NK-92 (cell line): ENCODE data around the gene EPB41L4B.
"Not testable (repeated sequence)": the region's sequence is repeated elsewhere in the genome, so short reads cannot be mapped to it uniquely, and the experiment has no call there.

Experiments
- DNase-seq: peaks from one replicate; lab custom pipeline; 2025; ENCODE audit not compliant: unreplicated experiment; lab: John Stamatoyannopoulos, UW

EPB41L4B gene

GRCh38 chr9:109320742-109321448 is at the start of gene EPB41L4B:
Gene EPB41L4B (minus strand): TSS chr9:109321059. CDS start chr9:109320446, 613 bp downstream.
- DNase-seq = no peak

DNA sequence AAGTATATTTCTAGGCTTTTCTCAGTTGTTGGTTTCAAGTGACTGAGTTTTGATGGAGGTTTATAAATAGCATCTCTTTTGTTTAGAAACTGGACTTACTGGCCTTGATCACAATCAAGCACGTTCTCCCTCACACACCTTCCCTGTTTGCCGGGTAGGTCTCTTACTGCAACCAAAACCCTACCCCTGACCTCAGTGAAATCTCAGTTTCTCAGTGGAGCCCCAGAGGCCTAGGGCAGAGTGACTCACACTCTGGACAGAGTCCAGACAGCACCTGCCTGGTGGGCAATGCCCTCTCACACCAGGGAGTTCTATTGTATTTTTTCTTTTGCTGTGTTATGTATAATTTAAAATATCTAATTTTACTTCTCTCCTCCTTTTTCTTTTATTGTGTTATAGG is 48.4 kb upstream of the EPB41L4B start:
- DNase-seq = no peak

- DNase-seq = no peak
Measured at GRCh38 chr9:109360771-109361170, 39.9 kb upstream of the EPB41L4B start.

DNA sequence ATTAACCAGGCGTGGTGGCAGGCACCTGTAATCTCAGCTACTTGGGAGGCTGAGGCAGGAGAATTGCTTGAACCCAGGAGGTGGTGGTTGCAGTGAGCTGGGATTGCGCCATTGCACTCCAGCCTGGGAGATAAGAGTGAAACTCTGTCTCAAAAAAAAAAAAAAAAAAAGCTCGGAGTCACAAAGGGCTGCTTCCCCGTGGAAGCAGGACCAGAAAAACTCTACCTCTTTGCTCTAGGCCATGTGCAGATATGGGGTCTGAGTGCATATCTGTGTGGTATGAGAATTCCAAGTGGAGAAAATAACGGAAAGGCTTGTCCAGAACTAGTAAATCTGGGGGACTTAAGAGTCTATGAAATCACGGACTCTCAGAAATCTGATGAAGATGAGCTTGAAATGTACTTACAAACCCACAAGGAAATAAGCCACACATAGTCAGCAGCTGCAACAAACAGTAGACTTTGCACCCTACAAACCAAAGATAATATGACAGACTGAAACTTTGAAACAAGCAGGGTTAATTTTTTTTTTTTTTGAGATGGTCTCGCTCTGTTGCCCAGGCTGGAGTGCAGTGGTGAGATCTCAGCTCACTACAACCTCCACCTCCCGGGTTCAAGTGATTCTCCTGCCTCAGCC is 38.2 kb upstream of the EPB41L4B start:
- DNase-seq = not testable (repeated sequence)

- no peak for DNase-seq
Measured at GRCh38 chr9:109355564-109356297, 34.9 kb upstream of the EPB41L4B start.

DNA sequence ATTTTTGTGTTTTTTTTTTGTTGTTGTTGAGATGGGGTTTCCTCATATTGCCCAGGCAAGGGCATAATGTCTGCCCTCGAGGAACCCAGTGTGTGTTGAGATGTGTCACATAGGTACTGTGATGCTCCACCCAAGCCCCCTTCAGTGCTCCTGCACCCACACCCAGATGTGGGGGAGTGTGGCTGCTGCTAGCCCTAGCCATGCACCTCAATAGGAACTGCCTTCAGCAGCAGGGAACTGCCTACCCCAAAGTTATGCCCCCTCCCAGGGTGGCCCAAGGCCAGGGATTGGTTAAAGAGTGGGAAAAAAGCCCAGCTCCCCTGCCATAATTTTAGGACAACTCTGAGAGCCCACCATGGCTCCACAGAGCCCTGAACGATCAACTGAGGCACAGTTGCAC is 33.3 kb upstream of the EPB41L4B start:
- DNase-seq = no peak

GRCh38 chr9:109351032-109351431 is 30.2 kb upstream of the EPB41L4B start:
- no peak for DNase-seq

DNA sequence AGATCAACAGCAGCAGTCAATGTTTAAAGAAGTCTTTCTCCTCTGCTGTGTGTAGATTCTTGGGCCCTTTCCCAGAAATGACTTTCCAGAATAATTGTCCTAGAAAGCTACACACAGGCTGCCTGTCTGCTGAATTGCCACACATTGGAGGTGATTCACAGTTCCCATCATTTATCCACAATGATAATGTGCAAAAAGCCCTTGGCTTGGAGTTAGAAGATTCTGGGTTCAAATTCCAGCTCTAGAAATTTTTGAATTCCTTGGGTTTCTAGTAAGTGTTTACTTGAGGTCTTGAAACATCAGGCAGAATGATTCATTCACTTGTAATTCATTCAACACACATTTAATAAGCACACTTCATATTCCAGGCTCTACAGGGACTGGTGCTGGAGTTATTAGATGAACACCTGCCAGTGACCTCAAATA is 28.6 kb upstream of the EPB41L4B start:
- no peak for DNase-seq

DNA sequence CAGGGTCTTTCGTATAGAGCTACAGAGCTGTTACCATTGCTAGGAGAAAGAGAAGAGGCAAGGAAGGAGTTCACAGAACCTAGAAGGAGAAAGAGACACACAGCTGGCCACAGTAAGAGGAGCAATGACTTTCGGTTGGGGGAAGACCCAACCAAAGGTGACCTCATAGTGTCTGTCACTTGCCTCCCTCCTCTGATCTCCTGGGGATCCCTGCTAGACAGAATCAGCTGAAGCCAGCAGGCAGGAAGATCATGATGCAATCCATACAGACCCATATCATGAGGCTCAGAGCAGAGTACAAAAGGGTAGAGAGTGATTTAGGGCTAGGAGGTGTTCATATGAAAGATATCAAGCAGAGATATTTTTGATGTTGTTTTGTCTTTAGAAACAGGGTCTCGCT is 26.0 kb upstream of the EPB41L4B start:
- no peak for DNase-seq

GRCh38 chr9:109344866-109345265 is 24.0 kb upstream of the EPB41L4B start:
- no peak for DNase-seq

DNA sequence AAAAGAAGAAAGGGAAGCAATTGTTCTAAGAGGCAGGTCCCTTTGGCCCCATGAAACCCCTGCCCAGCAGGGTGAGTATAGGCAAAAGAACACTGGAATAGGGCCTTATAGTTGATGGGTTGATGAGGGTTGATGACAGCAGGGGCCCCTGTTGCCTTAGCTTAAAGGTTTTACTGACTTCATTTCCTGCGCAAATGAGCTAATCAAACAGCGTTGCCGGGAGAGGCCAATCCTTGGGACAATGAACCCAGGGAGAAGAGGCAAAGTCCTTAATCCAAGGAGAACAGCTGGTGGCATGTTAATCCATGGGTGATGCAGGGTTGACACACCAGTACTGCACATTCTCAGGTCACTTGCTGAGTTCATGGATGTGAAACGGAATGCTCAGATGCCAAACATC is 22.0 kb upstream of the EPB41L4B start:
- DNase-seq = no peak

DNA sequence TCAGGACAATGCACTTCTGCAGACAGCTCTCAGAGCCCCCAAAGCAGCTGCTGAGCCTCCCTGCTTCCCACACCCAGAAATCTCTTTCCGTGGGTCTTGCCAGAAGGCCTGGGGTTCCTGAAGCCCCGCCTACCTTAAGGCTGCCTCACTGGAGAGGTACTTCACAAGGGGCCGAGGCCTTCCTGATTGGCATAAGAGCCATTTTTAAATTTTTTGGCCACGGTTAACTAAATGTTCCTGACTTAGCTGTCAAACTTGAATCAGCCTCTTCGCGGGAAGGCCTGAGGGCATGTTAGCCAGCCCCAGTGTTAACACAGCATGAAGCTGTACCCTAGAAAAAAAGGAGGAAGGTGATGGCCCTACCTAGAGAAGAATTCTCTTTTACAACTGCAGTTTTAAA is 20.7 kb upstream of the EPB41L4B start:
- DNase-seq = no peak

GRCh38 chr9:109340979-109341378 is 20.1 kb upstream of the EPB41L4B start:
- DNase-seq = not testable (repeated sequence)

GRCh38 chr9:109336409-109336808 is 15.6 kb upstream of the EPB41L4B start:
- DNase-seq = no peak

GRCh38 chr9:109335929-109336328 is 15.1 kb upstream of the EPB41L4B start:
- DNase-seq = no peak

GRCh38 chr9:109335121-109335520 is 14.3 kb upstream of the EPB41L4B start:
- DNase-seq = no peak

GRCh38 chr9:109331353-109331752 is 10.5 kb upstream of the EPB41L4B start:
- DNase-seq = no peak

- no peak for DNase-seq
Measured at GRCh38 chr9:109329638-109330258, 8.9 kb upstream of the EPB41L4B start.

DNA sequence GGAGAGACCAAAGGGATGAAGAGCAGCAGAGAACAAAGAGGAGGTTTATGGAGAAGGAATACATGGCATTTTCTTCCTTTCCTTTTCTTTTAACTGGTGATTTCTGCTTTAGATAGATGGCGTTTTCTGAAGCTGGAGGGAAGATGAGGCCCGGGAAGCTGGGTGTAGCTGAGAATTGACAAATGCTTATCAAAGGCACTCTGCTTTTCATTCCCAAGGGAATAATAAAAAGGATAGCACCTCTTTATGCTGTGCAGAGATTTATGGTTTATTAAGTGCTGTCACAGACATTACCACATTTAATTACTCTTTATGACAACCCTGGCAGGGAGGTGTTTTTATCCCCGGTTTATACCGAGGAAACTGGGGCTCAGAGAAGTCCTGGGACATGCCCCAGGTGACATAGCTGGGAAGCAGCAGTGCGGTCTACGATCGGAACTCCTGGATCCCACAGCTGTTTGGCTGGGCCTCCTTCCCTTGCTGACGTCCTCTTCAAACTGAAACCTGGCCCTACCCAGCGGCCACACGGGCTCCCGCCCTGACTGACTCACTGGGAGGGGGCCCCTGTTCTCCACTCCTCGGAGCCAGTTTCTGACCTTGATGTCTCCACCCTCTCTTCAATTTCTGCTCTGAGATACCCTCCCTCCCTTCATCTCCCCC is 8.2 kb upstream of the EPB41L4B start:
- no peak for DNase-seq

DNA sequence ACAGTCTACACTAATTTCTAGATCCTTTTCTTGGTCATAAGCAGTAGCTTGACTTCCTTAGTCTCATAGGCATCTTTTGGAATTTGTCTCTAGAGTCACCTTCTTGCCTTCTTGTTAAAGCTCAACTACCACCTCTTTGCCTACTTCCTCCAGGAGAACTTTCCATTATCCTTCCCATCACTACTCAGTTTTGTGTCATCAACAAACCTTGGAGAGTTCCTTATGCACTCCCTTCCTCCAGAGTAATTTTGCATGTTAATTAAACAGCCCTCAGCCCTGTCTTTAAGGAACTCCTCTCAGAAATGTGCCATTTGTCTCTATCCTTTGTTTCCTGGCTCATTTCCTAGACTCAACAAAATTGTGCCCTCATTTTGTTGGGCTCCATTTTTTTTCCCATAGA is 4.2 kb upstream of the EPB41L4B start:
- no peak for DNase-seq

DNA sequence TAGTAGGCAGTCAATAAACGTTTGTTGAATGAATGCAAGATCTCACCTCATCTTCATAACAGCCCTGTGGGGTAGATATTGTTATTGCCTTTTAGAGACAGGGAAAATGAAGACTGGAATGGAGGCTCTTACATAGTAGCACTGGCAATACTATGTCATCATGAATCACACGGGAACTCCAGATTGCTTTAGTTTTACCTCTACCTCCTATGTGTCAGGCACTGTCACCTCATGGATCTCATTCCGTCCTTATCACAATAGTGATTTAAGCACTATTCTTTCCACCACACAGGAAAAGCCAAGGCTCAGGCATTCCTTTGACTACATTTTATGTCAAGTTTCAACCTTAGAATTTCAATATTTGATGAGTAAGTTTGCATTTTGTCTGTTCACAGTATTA is 2.9 kb upstream of the EPB41L4B start:
- DNase-seq = no peak
